Measurements from ENCODE around the gene PGS1.

Gene PGS1

GRCh38 chr17:78349891-78350642, 28.4 kb upstream of the PGS1 start:
- H3K9me2 ChIP-seq (replicated peaks; ENCODE audit: insufficient read depth, low read length), result no peaks in the 10 kb centered on the region
- no peaks in the 10 kb centered on the region for H3K36me3 ChIP-seq (ENCODE audit: low read length)

DNA sequence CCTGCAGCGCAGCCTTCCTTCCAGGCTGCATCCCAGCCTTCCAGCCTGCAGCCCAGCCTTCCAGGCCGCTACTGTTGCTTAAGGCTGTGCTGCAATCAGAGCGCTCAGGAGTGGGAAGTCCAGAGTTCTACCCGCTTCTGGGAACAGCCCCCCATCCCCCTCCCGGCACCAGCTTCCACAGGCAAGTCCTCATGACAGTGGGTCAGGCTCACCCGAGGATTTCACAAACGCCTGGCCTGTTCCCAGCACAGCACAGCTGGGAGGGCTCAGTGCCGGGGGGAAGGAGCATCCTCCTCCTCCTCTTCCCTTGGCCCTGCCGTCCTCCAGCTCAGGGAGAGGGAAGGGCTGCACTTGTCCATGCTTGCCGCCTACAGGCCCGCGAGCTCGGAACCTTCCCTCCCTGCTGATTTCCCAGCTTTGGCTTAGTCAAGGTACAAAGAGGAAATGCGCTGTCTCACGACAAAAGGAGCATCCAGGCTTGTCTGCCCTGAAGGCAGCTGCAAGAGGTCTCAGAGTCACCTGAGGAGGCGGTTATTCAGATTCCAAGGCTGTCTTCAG, 26.9 kb upstream of the PGS1 start:
- no peaks in the 10 kb centered on the region for H3K27me3 ChIP-seq (ENCODE audit: low read length)
- H3K9me3 ChIP-seq (ENCODE audit: insufficient read depth, low read length), result no peaks in the 10 kb centered on the region
- no peak for TF ChIP-seq CTCF (IDR thresholded peaks at IDR 0.05; ENCODE audit: insufficient read depth, low read length, poor library complexity, severe bottlenecking)
- no peak for TF ChIP-seq EZH2phosphoT487 (conservative IDR thresholded peaks at IDR 0.05; ENCODE audit: low read length)
- no peaks in the 10 kb centered on the region for H4K20me1 ChIP-seq (ENCODE audit: low read depth, low read length)
- H3K27ac ChIP-seq (ENCODE audit: low read depth, low read length), result no peak overlapping the region
- H3K79me2 ChIP-seq (ENCODE audit: insufficient read depth, low read length), result no peaks in the 10 kb centered on the region
- no peak overlapping the region for H3K4me3 ChIP-seq (ENCODE audit: insufficient read depth, low read length, poor library complexity, severe bottlenecking)
- H3K4me2 ChIP-seq (ENCODE audit: low read depth, low read length, poor library complexity, severe bottlenecking), result no peak overlapping the region
- no peak overlapping the region for H3K9ac ChIP-seq (ENCODE audit: low read length)
- H2AFZ ChIP-seq (ENCODE audit: low read depth, low read length, severe bottlenecking), result no peak overlapping the region
- no peaks in the 10 kb centered on the region for H3K36me3 ChIP-seq (ENCODE audit: low read length)
- H3F3A ChIP-seq (ENCODE audit: insufficient read depth), result peaks cover 3% of the 10 kb centered on the region; the same call in 1 of the 2 replicates
- H3K9me2 ChIP-seq (replicated peaks; ENCODE audit: insufficient read depth, low read length), result no peaks in the 10 kb centered on the region

More at GRCh38 chr17:78349891-78350642, 28.4 kb upstream of the PGS1 start:
- H3K27ac ChIP-seq (ENCODE audit: low read depth, low read length), result no peak overlapping the region
- H4K20me1 ChIP-seq (ENCODE audit: low read depth, low read length), result no peaks in the 10 kb centered on the region
- H3K9ac ChIP-seq (ENCODE audit: low read length), result no peak overlapping the region
- H3K4me3 ChIP-seq (ENCODE audit: insufficient read depth, low read length, poor library complexity, severe bottlenecking), result no peak overlapping the region
- H3K79me2 ChIP-seq (ENCODE audit: insufficient read depth, low read length), result no peaks in the 10 kb centered on the region
- H3K4me2 ChIP-seq (ENCODE audit: low read depth, low read length, poor library complexity, severe bottlenecking), result no peak overlapping the region
- no peak for TF ChIP-seq EZH2phosphoT487 (conservative IDR thresholded peaks at IDR 0.05; ENCODE audit: low read length)
- TF ChIP-seq CTCF (IDR thresholded peaks at IDR 0.05; ENCODE audit: insufficient read depth, low read length, poor library complexity, severe bottlenecking), result no peak
- H2AFZ ChIP-seq (ENCODE audit: low read depth, low read length, severe bottlenecking), result no peak overlapping the region
- no peaks in the 10 kb centered on the region for H3K9me3 ChIP-seq (ENCODE audit: insufficient read depth, low read length)
- no peaks in the 10 kb centered on the region for H3K27me3 ChIP-seq (ENCODE audit: low read length)
- peaks cover 3% of the 10 kb centered on the region; the same call in 1 of the 2 replicates for H3F3A ChIP-seq (ENCODE audit: insufficient read depth)

- TF ChIP-seq EZH2phosphoT487 (conservative IDR thresholded peaks at IDR 0.05; ENCODE audit: low read length) (no peak), CTCF (IDR thresholded peaks at IDR 0.05; ENCODE audit: insufficient read depth, low read length, poor library complexity, severe bottlenecking) (no peak)
- no peak overlapping the region for H3K9ac ChIP-seq (ENCODE audit: low read length)
- peaks cover 3% of the 10 kb centered on the region for H3F3A ChIP-seq (ENCODE audit: insufficient read depth)
- H2AFZ ChIP-seq (ENCODE audit: low read depth, low read length, severe bottlenecking), result no peak overlapping the region
- H3K79me2 ChIP-seq (ENCODE audit: insufficient read depth, low read length), result no peaks in the 10 kb centered on the region
- H3K4me2 ChIP-seq (ENCODE audit: low read depth, low read length, poor library complexity, severe bottlenecking), result no peak overlapping the region
- H3K9me2 ChIP-seq (replicated peaks; ENCODE audit: insufficient read depth, low read length), result no peaks in the 10 kb centered on the region
- H3K4me3 ChIP-seq (ENCODE audit: insufficient read depth, low read length, poor library complexity, severe bottlenecking), result no peak overlapping the region
- no peaks in the 10 kb centered on the region for H3K9me3 ChIP-seq (ENCODE audit: insufficient read depth, low read length)
- H4K20me1 ChIP-seq (ENCODE audit: low read depth, low read length), result no peaks in the 10 kb centered on the region
- H3K27me3 ChIP-seq (ENCODE audit: low read length), result no peaks in the 10 kb centered on the region
- H3K27ac ChIP-seq (ENCODE audit: low read depth, low read length), result no peak overlapping the region
- H3K36me3 ChIP-seq (ENCODE audit: low read length), result no peaks in the 10 kb centered on the region
These were observed 24.6 kb upstream of the PGS1 start for GRCh38 chr17:78353834-78354233.
